HEK293 (cell line): ENCODE data around the gene ADAMTS12.

ENCODE experiments used
- CTCF ChIA-PET: fragments of 350-600 bp; formaldehyde crosslinking; extraction: SDS; loops from one replicate; lab custom pipeline; 2021; ENCODE audit warnings: antibody characterized with exemption; lab: Yijun Ruan, JAX
- POLR2A ChIA-PET: fragments of 300-600 bp; formaldehyde crosslinking; extraction: SDS; loops from one replicate; lab custom pipeline; 2020; ENCODE audit warnings: antibody characterized with exemption, inconsistent platforms; lab: Yijun Ruan, JAX
- H3K27ac ChIP-seq: fragments of 200-500 bp; sonication (Bioruptor generic); 2 replicates; pipeline ENCODE4 v1.5.1; 2014; ENCODE audit warnings: low read depth, low read length, control low read depth, inconsistent platforms; ENCODE audit errors: extremely low read depth
- H3K36me3 ChIP-seq, 2 experiments: fragments of 200-500 bp in 1 of 2; sonication (Bioruptor generic) in 1 of 2; 1 replicate in 1 of 2; 2 replicates in 1 of 2; pipeline ENCODE4 v1.5.1; 2014 to 2017; ENCODE audit warnings: inconsistent platforms in 2 of 2, low read length in 2 of 2; ENCODE audit not compliant: control insufficient read depth in 2 of 2, insufficient read depth in 1 of 2
- H3K4me1 ChIP-seq: fragments of 200-500 bp; sonication (Bioruptor generic); 2 replicates; pipeline ENCODE4 v1.5.1; 2014; ENCODE audit warnings: mild to moderate bottlenecking, low read length, inconsistent platforms; ENCODE audit not compliant: control insufficient read depth, insufficient read depth
- H3K4me3 ChIP-seq: 2 replicates; pipeline ENCODE4 v1.5.1; 2011; ENCODE audit warnings: low read depth, mild to moderate bottlenecking, control low read depth, low read length, moderate library complexity
- H3K9me3 ChIP-seq: fragments of 200-500 bp; sonication (Bioruptor generic); 2 replicates; pipeline ENCODE4 v1.5.1; 2014; ENCODE audit warnings: low read depth, low read length, inconsistent platforms; ENCODE audit not compliant: control insufficient read depth, insufficient read depth
- HOXD13 ChIP-seq: sonication (generic); formaldehyde crosslinking; IDR thresholded peaks from 2 replicates; pipeline ENCODE4 v1.8.0; 2022; ENCODE audit warnings: missing genetic modification reagents, borderline replicate concordance
- KLF8 ChIP-seq: fragments of 450-650 bp; formaldehyde crosslinking; IDR thresholded peaks from 2 replicates; pipeline ENCODE4 v1.5.1; 2016; ENCODE audit warnings: missing biosample characterization, missing genetic modification characterization
- MEIS1 ChIP-seq: sonication (generic); formaldehyde crosslinking; IDR thresholded peaks from 2 replicates; pipeline ENCODE4 v1.8.1; 2022; ENCODE audit warnings: missing genetic modification reagents, mild to moderate bottlenecking, borderline replicate concordance
- MZF1 ChIP-seq: fragments of 450-650 bp; formaldehyde crosslinking; IDR thresholded peaks from 2 replicates; pipeline ENCODE4 v1.5.1; 2017; ENCODE audit warnings: missing biosample characterization, missing genetic modification characterization, borderline replicate concordance
- OVOL3 ChIP-seq: fragments of 450-650 bp; formaldehyde crosslinking; IDR thresholded peaks from 2 replicates; pipeline ENCODE4 v1.5.1; 2016; ENCODE audit warnings: missing biosample characterization, missing genetic modification characterization
- SP3 ChIP-seq: fragments of 450-650 bp; formaldehyde crosslinking; IDR thresholded peaks from 2 replicates; pipeline ENCODE4 v1.5.1; 2016; ENCODE audit warnings: missing biosample characterization, missing genetic modification characterization
- YY1 ChIP-seq: fragments of 450-650 bp; formaldehyde crosslinking; IDR thresholded peaks from 2 replicates; pipeline ENCODE4 v1.5.1; 2018; ENCODE audit warnings: missing biosample characterization, missing genetic modification characterization
- ZBTB48 ChIP-seq: fragments of 450-650 bp; formaldehyde crosslinking; IDR thresholded peaks from 2 replicates; pipeline ENCODE4 v1.5.1; 2016; ENCODE audit warnings: missing biosample characterization, missing genetic modification characterization
- ZBTB7A ChIP-seq: fragments of 450-650 bp; formaldehyde crosslinking; IDR thresholded peaks from 2 replicates; pipeline ENCODE4 v1.5.1; 2016; ENCODE audit warnings: low read depth, missing biosample characterization, missing genetic modification characterization
- ZNF133 ChIP-seq: fragments of 450-650 bp; formaldehyde crosslinking; IDR thresholded peaks from 2 replicates; pipeline ENCODE4 v1.5.1; 2016; ENCODE audit warnings: missing biosample characterization, missing genetic modification characterization
- ZNF266 ChIP-seq: fragments of 450-650 bp; formaldehyde crosslinking; IDR thresholded peaks from 2 replicates; pipeline ENCODE4 v1.5.1; 2016; ENCODE audit warnings: missing biosample characterization, missing genetic modification characterization, low read depth
- ZNF335 ChIP-seq: fragments of 450-650 bp; formaldehyde crosslinking; conservative IDR thresholded peaks from 2 replicates; pipeline ENCODE4 v1.5.1; 2016; ENCODE audit warnings: missing biosample characterization, missing genetic modification characterization
- ZNF37A ChIP-seq: fragments of 450-650 bp; IDR thresholded peaks from 2 replicates; pipeline ENCODE4 v1.5.1; 2018; ENCODE audit warnings: missing biosample characterization, missing genetic modification characterization
- ZNF623 ChIP-seq: fragments of 450-650 bp; formaldehyde crosslinking; IDR thresholded peaks from 2 replicates; pipeline ENCODE4 v1.5.1; 2016; ENCODE audit warnings: missing biosample characterization, missing genetic modification characterization
- TF ChIP-seq, protein P1 (sequence below): fragments of 450-650 bp; formaldehyde crosslinking; IDR thresholded peaks from 2 replicates; pipeline ENCODE4 v1.5.1; 2017; ENCODE audit warnings: missing biosample characterization, missing genetic modification characterization
- TF ChIP-seq, protein P2 (sequence below): fragments of 450-650 bp; formaldehyde crosslinking; IDR thresholded peaks from 2 replicates; pipeline ENCODE4 v1.5.1; 2016; ENCODE audit warnings: missing biosample characterization, missing genetic modification characterization
- TF ChIP-seq, protein P3 (sequence below): fragments of 450-650 bp; formaldehyde crosslinking; IDR thresholded peaks from 2 replicates; pipeline ENCODE4 v1.5.1; 2016; ENCODE audit warnings: missing biosample characterization, missing genetic modification characterization

ADAMTS12 gene

DNA sequence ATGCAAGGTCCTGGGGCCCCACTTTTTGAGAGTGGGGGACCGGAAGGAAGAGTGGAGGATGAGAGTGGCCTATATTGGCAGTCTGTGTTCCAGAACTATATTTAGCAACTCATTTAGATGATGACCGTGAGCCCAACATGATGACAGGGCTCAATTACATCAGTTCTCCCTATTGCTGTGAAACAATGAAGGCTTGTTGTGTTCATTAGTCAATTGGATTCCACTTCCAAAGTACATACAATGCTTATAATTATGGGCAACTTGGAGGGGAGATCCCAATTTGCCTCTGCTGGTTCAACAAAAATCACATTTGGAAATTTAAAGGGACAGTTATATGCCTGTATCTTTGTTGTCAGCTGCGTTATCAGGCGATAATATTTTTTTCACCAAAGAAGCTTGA lies 360.0 kb downstream of the ADAMTS12 start:
- TF ChIP-seq ZBTB48 (no peak), ZNF623 (tag by site-specific recombination) (no peak), ZNF335 (tag by site-specific recombination) (no peak), MEIS1 (CRISPR knock-in tag) (no peak), YY1 (tag by site-specific recombination) (no peak), SP3 (tag by site-specific recombination) (no peak), OVOL3 (tag by site-specific recombination) (no peak), ZBTB7A (tag by site-specific recombination) (no peak), ZNF266 (tag by site-specific recombination) (no peak), MZF1 (tag by site-specific recombination) (no peak), ZNF133 (tag by site-specific recombination) (no peak), ZNF37A (tag by site-specific recombination) (no peak)
- TF ChIP-seq, protein P1, sequence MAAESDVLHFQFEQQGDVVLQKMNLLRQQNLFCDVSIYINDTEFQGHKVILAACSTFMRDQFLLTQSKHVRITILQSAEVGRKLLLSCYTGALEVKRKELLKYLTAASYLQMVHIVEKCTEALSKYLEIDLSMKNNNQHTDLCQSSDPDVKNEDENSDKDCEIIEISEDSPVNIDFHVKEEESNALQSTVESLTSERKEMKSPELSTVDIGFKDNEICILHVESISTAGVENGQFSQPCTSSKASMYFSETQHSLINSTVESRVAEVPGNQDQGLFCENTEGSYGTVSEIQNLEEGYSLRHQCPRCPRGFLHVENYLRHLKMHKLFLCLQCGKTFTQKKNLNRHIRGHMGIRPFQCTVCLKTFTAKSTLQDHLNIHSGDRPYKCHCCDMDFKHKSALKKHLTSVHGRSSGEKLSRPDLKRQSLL (tag by site-specific recombination), result no peak
- TF ChIP-seq, protein P2, sequence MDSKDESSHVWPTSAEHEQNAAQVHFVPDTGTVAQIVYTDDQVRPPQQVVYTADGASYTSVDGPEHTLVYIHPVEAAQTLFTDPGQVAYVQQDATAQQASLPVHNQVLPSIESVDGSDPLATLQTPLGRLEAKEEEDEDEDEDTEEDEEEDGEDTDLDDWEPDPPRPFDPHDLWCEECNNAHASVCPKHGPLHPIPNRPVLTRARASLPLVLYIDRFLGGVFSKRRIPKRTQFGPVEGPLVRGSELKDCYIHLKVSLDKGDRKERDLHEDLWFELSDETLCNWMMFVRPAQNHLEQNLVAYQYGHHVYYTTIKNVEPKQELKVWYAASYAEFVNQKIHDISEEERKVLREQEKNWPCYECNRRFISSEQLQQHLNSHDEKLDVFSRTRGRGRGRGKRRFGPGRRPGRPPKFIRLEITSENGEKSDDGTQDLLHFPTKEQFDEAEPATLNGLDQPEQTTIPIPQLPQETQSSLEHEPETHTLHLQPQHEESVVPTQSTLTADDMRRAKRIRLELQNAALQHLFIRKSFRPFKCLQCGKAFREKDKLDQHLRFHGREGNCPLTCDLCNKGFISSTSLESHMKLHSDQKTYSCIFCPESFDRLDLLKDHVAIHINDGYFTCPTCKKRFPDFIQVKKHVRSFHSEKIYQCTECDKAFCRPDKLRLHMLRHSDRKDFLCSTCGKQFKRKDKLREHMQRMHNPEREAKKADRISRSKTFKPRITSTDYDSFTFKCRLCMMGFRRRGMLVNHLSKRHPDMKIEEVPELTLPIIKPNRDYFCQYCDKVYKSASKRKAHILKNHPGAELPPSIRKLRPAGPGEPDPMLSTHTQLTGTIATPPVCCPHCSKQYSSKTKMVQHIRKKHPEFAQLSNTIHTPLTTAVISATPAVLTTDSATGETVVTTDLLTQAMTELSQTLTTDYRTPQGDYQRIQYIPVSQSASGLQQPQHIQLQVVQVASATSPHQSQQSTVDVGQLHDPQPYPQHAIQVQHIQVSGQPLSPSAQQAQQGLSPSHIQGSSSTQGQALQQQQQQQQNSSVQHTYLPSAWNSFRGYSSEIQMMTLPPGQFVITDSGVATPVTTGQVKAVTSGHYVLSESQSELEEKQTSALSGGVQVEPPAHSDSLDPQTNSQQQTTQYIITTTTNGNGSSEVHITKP (tag by site-specific recombination), result no peak
- TF ChIP-seq, all 188 proteins: peak for 0
- no peak overlapping the region for H3K4me3 ChIP-seq
- no peak overlapping the region for H3K27ac ChIP-seq
- H3K9me3 ChIP-seq, result no peaks in the 10 kb centered on the region
- ChIA-PET CTCF (no interaction called here), POLR2A (interaction anchor here (0.7 kb wide), 1 partner anchor 14 kb away, joined by 3 read pairs; no protein-coding TSS in a partner anchor)
- no peaks in the 10 kb centered on the region for H3K4me1 ChIP-seq
- H3K36me3 ChIP-seq, result no peaks in the 10 kb centered on the region

DNA sequence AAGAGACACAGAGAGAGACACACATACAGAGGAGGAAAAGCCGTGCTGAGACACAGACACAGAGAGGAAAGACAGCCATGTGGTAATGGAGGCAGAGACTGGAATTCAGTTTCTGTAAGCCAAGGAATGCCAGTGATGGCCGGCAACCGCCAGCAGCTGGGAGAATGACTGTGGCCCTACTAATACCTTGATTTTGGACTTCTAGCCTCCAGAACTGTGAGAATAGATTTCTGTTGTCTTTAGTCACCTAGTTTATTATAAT lies 360.8 kb downstream of the ADAMTS12 start:
- Histone ChIP-seq H3K4me3 (no peak overlapping the region), H3K27ac (no peak overlapping the region), H3K36me3 (no peaks in the 10 kb centered on the region), H3K9me3 (no peaks in the 10 kb centered on the region), H3K4me1 (0 out of 2 replicates have a peak, but pooled peaks cover 3% of the 10 kb centered on the region)
- ChIA-PET CTCF (interaction anchor here (0.7 kb wide), 1 partner anchor 98 kb away, joined by 3 read pairs; no protein-coding TSS in a partner anchor), POLR2A (no interaction called here)
- TF ChIP-seq, protein P3, sequence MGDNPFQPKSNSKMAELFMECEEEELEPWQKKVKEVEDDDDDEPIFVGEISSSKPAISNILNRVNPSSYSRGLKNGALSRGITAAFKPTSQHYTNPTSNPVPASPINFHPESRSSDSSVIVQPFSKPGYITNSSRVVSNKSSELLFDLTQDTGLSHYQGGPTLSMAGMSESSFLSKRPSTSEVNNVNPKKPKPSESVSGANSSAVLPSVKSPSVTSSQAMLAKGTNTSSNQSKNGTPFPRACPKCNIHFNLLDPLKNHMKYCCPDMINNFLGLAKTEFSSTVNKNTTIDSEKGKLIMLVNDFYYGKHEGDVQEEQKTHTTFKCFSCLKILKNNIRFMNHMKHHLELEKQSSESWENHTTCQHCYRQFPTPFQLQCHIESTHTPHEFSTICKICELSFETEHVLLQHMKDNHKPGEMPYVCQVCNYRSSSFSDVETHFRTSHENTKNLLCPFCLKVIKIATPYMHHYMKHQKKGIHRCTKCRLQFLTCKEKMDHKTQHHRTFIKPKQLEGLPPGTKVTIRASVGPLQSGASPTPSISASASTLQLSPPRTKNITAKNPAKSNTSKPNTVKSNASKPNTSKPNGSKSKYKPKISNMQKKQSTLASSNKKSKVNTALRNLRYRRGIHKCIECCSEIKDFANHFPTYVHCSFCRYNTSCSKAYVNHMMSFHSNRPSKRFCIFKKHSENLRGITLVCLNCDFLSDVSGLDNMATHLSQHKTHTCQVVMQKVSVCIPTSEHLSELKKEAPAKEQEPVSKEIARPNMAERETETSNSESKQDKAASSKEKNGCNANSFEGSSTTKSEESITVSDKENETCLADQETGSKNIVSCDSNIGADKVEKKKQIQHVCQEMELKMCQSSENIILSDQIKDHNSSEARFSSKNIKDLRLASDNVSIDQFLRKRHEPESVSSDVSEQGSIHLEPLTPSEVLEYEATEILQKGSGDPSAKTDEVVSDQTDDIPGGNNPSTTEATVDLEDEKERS, result no peak
- TF ChIP-seq HOXD13 (CRISPR knock-in tag) (no peak), KLF8 (no peak)
